GM10266 (cell line): ENCODE measurements around the gene SIAH3.

ENCODE experiments used
- DNase-seq: peaks from one replicate; pipeline ENCODE4 v3.0.0; 2012; ENCODE audit errors: extremely low spot score
- TF ChIP-seq, protein P1 (sequence below): IDR thresholded peaks from 2 replicates; pipeline ENCODE4 v1.5.1; 2012; ENCODE audit warnings: mild to moderate bottlenecking, low read depth; ENCODE audit not compliant: control insufficient read depth, insufficient read depth; ENCODE audit errors: missing control alignments

Gene SIAH3

DNA sequence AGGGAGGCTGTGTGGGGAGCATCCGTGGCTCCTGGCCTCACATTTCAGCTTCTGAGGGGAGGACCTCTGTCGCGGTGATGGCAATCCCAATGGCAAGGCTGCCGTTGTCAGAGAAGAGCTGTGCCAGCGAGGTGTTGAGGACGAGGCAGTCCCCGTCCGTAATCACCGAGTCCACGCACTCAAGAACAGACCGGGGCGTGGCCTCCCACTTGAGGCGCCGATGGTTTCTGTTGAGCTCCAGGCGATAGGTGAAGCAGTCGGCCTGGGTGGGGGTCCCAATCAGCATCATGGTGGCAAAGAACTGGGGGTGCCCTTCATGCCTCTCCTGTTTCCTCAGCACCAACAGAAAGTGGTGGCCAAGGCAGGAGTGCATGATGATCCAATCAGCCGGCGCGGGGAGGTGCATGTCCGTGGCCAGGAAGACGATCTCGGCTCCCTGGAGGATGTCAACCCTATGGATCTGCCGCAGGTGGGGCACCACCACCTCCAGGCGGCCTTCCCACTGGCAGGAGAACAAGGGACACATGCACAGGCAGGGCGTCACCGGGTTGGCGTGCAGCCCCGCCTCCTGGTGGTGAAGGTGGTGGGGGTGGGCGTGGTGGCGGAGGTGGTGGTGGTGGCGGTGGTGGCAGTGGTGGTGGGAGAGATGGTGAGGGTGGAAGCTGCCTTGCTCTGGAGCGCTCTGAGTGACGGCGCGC lies 68.1 kb downstream of the SIAH3 start:
- TF ChIP-seq, protein P1, sequence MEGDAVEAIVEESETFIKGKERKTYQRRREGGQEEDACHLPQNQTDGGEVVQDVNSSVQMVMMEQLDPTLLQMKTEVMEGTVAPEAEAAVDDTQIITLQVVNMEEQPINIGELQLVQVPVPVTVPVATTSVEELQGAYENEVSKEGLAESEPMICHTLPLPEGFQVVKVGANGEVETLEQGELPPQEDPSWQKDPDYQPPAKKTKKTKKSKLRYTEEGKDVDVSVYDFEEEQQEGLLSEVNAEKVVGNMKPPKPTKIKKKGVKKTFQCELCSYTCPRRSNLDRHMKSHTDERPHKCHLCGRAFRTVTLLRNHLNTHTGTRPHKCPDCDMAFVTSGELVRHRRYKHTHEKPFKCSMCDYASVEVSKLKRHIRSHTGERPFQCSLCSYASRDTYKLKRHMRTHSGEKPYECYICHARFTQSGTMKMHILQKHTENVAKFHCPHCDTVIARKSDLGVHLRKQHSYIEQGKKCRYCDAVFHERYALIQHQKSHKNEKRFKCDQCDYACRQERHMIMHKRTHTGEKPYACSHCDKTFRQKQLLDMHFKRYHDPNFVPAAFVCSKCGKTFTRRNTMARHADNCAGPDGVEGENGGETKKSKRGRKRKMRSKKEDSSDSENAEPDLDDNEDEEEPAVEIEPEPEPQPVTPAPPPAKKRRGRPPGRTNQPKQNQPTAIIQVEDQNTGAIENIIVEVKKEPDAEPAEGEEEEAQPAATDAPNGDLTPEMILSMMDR, result no peak
- no peak for DNase-seq

DNA sequence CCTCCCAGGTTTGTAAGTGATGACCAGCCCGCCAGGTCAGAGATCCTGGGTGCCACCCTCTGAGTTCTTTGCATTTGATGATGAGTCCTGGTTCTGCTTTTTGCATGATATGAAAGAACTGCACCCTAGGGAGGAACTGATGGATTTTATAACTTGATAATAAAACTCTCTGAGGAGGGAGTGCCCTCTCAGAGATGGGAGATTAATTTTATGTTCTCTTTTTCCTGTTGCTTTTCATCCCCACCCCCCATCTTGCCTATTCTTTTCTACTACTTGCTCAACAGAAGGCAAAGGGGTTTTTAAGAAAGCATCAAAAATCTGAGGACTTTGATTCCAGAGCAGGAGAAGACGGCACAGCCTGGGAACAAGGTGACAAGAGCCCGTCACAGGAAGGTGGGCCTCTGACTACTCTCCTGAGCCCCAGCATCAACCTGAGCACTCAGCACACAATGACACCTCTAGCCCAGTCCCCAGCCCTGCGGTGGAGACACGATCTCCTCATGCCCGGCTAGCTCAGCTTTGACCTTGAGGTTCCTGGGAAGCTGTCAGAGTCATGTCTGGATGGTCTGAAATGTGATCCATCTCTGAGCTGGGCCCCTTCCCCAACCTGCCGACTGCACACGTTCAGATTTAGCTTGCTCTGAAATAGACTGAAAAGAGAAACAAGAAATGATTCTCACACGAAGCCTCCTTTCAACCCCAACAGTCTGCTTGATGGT lies 69.1 kb downstream of the SIAH3 start:
- TF ChIP-seq, protein P1, result no peak
- DNase-seq, result no peak

DNA sequence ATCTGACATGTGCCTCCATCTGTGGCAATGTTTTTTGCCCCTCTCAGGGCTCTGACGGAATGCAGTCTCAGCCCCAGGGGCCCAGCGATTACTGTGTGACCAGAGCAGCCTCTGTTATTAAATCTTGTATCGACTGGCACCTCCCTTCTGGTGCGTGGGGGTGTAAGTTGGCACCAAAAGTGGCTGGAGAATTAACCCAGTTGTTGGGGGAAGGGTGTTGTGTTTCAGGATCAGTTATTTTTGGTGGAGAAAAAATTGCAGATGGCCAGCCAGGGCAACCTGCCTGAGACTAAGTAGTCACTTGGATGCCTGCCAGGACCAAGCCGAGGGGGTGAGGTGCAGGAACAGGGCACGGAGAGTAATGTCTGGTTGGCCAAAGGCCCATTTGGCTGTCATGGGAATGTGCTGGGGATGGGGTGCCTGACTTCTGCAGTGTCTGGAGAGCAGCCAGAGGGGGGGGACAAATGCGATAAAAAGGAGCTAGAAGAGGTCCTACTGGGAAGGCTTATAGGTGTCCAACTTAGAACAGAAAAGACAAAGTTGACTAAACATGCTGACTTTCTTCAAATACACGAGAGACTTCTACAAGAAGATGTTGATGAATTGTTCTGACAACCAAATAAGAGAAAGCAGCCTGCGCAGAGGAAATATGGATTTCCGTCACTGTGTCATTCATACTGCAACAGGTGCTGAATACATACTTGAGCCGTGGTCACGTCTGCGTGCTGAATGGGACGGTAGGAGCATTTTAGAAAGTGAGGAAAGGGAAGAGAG lies 69.8 kb downstream of the SIAH3 start:
- TF ChIP-seq, protein P1, result no peak
- no peak for DNase-seq

DNA sequence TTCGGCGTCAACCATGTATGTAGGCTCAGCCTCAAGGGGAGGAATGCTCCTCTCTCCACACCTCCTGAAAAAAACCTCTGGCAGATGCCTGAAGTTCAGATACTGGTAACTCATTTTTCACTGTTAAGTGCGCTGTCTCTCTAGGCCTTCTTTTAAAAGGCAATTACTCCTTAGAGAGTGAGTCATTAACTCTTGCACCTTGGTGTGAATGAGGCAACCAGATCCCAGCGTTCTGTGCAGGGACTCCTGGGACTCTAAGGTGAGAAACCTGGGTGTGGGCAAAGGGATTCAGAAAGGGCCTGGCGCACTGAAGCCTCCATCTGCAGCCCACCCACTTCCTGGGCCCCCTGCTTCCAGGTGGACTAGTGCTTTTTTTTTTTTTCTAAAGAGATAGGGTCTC lies 71.7 kb downstream of the SIAH3 start:
- TF ChIP-seq, protein P1, result no peak
- no peak for DNase-seq

DNA sequence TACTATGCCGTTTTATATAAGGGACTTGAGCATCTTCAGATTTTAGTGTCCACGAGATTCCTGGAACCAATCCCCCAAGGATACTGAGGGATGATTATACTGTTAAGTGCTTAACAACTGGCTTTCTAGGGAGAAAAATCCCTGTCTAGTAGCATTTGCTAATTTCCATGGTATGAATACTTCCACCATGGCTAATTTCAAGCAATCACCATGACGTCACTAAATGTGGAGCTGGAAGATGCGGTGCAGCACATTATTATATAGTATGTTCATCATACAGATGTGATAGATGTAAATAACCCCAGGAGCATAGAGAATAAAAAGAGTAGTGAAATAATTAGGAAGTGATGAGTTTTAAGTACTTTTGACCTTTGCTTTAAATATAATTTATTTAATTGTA lies 72.7 kb downstream of the SIAH3 start:
- DNase-seq, result no peak
- TF ChIP-seq, protein P1, result no peak

DNA sequence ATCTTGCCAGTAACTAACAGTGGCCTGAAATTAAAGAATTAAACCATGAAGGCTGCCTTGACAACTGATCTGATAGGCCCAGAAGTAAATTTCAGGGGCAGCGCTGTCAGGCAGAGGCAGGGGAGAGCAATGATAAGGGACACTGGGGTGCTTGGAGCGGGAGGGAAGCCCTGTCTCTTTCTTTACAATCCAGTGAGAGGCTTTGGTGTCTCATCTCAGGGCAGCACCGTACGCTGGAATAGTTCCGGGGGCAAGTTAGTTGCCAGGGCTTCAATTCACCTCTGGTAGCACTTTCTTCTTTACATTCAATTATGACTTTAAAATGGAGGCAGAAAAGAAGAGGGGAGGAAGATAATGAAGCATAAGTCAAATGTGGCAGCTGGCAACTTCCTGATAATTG lies 74.8 kb downstream of the SIAH3 start:
- TF ChIP-seq, protein P1, result no peak
- no peak for DNase-seq
